GM12878 (cell line): ENCODE results near the gene ACTL10. TPM values are rescaled to one million over a fixed set of nuclear protein-coding genes. Genes with fewer than 3 reads are reported as not detected.

ENCODE experiments used
- ATAC-seq: fragments of 200-7000 bp; cut with Tn5 transposase; 3 replicates; pipeline ENCODE4 v1.9.1; 2020; ENCODE audit warnings: mild to moderate bottlenecking, moderate library complexity
- BruUV-seq: library from RNA; stranded (reverse); fragments of 400-500 nt; replicated peaks from 2 replicates; lab custom pipeline; 2021; lab: Mats Ljungman, UMichigan
- CTCF ChIA-PET: fragments of 300-600 bp; sonication (Branson Sonifier 250); formaldehyde crosslinking; extraction: SDS; loops from one replicate; lab custom pipeline; 2021; ENCODE audit warnings: inconsistent platforms; lab: Yijun Ruan, JAX
- POLR2A ChIA-PET: fragments of 350-600 bp; formaldehyde crosslinking; extraction: SDS; loops from one replicate; lab custom pipeline; 2021; ENCODE audit warnings: inconsistent platforms; lab: Charles Lee
- RAD21 ChIA-PET: fragments of 300-600 bp; sonication (Branson Sonifier 250); formaldehyde crosslinking; loops from one replicate; lab custom pipeline; 2023; ENCODE audit warnings: antibody characterized with exemption; ENCODE audit not compliant: unreplicated experiment; lab: Charles Lee
- SMC1A ChIA-PET: fragments of 300-600 bp; sonication (Branson Sonifier 250); formaldehyde crosslinking; loops from one replicate; lab custom pipeline; 2023; ENCODE audit not compliant: unreplicated experiment, uncharacterized antibody; lab: Charles Lee
- DNase-seq: peaks from one replicate; pipeline ENCODE4 v3.0.0-alpha.2; 2011; ENCODE audit warnings: low read depth, low spot score
- FAIRE-seq: peaks from 3 replicates; lab custom pipeline; 2011; peaks lifted over from hg19 to GRCh38; lab: Jason Lieb, UNC
- H2AFZ ChIP-seq: 2 replicates; pipeline ENCODE4 v1.6.0; 2011; ENCODE audit warnings: low read depth, low read length, control low read depth; ENCODE audit not compliant: control insufficient read depth
- H3K27ac ChIP-seq: 2 replicates; pipeline ENCODE4 v1.5.1; 2011; ENCODE audit warnings: control low read depth; ENCODE audit not compliant: control insufficient read depth, insufficient read depth
- H3K27me3 ChIP-seq, 2 experiments: replicated peaks in 1 of 2; 2 replicates each; pipeline versions ENCODE4 v1.6.0 to v1.6.1; 2011; ENCODE audit warnings: low read length in 1 of 2; ENCODE audit not compliant: control insufficient read depth in 2 of 2, insufficient read depth in 2 of 2
- H3K36me3 ChIP-seq, 2 experiments: 2 replicates each; pipeline ENCODE4 v1.5.1; 2011; ENCODE audit warnings: low read length in 1 of 2; ENCODE audit not compliant: control insufficient read depth in 2 of 2, insufficient read depth in 2 of 2
- H3K4me1 ChIP-seq: 2 replicates; pipeline ENCODE4 v1.6.1; 2011; ENCODE audit warnings: mild to moderate bottlenecking, low read length, moderate library complexity, mixed read lengths; ENCODE audit not compliant: control insufficient read depth, insufficient read depth
- H3K4me2 ChIP-seq: 2 replicates; pipeline ENCODE4 v1.6.0; 2011; ENCODE audit warnings: control low read depth; ENCODE audit not compliant: control insufficient read depth, insufficient read depth
- H3K4me3 ChIP-seq: fragments of 200-600 bp; sonication (generic); 2 replicates; pipeline ENCODE4 v1.5.1; 2016
- H3K79me2 ChIP-seq: 2 replicates; pipeline ENCODE4 v1.6.0; 2011; ENCODE audit warnings: low read length; ENCODE audit not compliant: control insufficient read depth, insufficient read depth
- H3K9ac ChIP-seq: 2 replicates; pipeline ENCODE4 v1.8.0; 2011; ENCODE audit warnings: low read length, control low read depth, mixed read lengths; ENCODE audit not compliant: control insufficient read depth, insufficient read depth
- H3K9me3 ChIP-seq: replicated peaks from 3 replicates; pipeline ENCODE4 v1.5.1; 2011; ENCODE audit warnings: mild to moderate bottlenecking, low read length; ENCODE audit not compliant: control insufficient read depth, insufficient read depth
- H4K20me1 ChIP-seq: 2 replicates; pipeline ENCODE4 v1.6.0; 2011; ENCODE audit not compliant: control insufficient read depth, insufficient read depth
- ATF7 ChIP-seq: fragments of 450-650 bp; IDR thresholded peaks from 2 replicates; pipeline ENCODE4 v1.6.1; 2016; ENCODE audit warnings: low read depth, mild to moderate bottlenecking
- BCL11A ChIP-seq: IDR thresholded peaks from 2 replicates; pipeline ENCODE4 v1.6.1; 2011; ENCODE audit warnings: low read depth, low read length
- JUND ChIP-seq: IDR thresholded peaks from 2 replicates; pipeline ENCODE4 v1.6.1; 2012; ENCODE audit warnings: low read depth, mild to moderate bottlenecking, low read length, improper control_type of control experiment, moderate library complexity
- NFIC ChIP-seq: IDR thresholded peaks from 2 replicates; pipeline ENCODE4 v1.6.1; 2012; ENCODE audit warnings: low read depth, mild to moderate bottlenecking, inconsistent platforms, low read length, moderate library complexity
- POLR2AphosphoS5 ChIP-seq: IDR thresholded peaks from 2 replicates; pipeline ENCODE4 v1.6.1; 2011; ENCODE audit warnings: mild to moderate bottlenecking, low read length, inconsistent platforms
- RAD51 ChIP-seq: fragments of 450-650 bp; IDR thresholded peaks from 2 replicates; pipeline ENCODE4 v1.6.1; 2016; ENCODE audit warnings: moderate library complexity, mild to moderate bottlenecking, inconsistent platforms
- SMC3 ChIP-seq: IDR thresholded peaks from 2 replicates; pipeline ENCODE4 v1.6.1; 2011; ENCODE audit warnings: low read length, improper control_type of control experiment, borderline replicate concordance
- ZNF207 ChIP-seq: fragments of 450-650 bp; IDR thresholded peaks from 2 replicates; pipeline ENCODE4 v1.6.1; 2014; ENCODE audit warnings: antibody characterized with exemption, mild to moderate bottlenecking, borderline replicate concordance
- ZNF217 ChIP-seq: fragments of 450-650 bp; IDR thresholded peaks from 2 replicates; pipeline ENCODE4 v1.6.1; 2017; ENCODE audit warnings: antibody characterized with exemption, mild to moderate bottlenecking
- ZNF622 ChIP-seq: fragments of 450-650 bp; IDR thresholded peaks from 2 replicates; pipeline ENCODE4 v1.6.1; 2017; ENCODE audit warnings: mild to moderate bottlenecking, inconsistent platforms
- ZNF687 ChIP-seq: fragments of 450-650 bp; IDR thresholded peaks from 2 replicates; pipeline ENCODE4 v1.6.1; 2017; ENCODE audit warnings: mild to moderate bottlenecking, moderate library complexity
- WGBS: methylation state at CpG from one replicate; pipeline ENCODE4 v1.1.6; 2016; ENCODE audit warnings: low lambda C conversion rate; ENCODE audit not compliant: insufficient replicate concordance, insufficient coverage; ENCODE audit errors: missing lambda C conversion rate; 5-methylcytosine and 5-hydroxymethylcytosine counted together
- in situ Hi-C: fragments of 300-500 bp; cut with MboI; formaldehyde crosslinking; loops from 9 replicates; pipeline ENCODE4 v1.14.3; 2018; ENCODE audit warnings: mixed read lengths
- intact Hi-C: fragments of 100-400 bp; cut with micrococcal nuclease; formaldehyde crosslinking; loops from one replicate; pipeline ENCODE4 v1.14.2; 2022; ENCODE audit not compliant: unreplicated experiment
- polyA plus RNA-seq, 11 experiments: library from polyadenylated mRNA; depleted of rRNA in 4 of 11; unstranded in 6 of 11; stranded (reverse) in 5 of 11; fragments of >200 nt; fragmentation: Nextera tagmentation in 4 of 11; fragmentation: Illumina TruSeq in 1 of 11; extraction: Ambion mirVana in 4 of 11; extraction: Trizol in 1 of 11; gene quantifications; 1 replicate in 1 of 11; 2 replicates in 10 of 11; pipeline versions ENCODE4 v1.2.1 to v1.2.3, GENCODE V29; 2011 to 2016; ENCODE audit warnings: inconsistent platforms in 2 of 11, missing spikeins in 2 of 11, low read depth in 1 of 11
- total RNA-seq, 4 experiments: library from RNA; depleted of rRNA in 3 of 4; stranded (reverse); fragments of >200 nt in 3 of 4; fragmentation: Illumina TruSeq in 1 of 4; extraction: Trizol in 1 of 4; gene quantifications; 2 replicates each; pipeline versions ENCODE4 v1.2.1 to v1.2.3, GENCODE V29; 2013 to 2021

Gene ACTL10
- total and polyA plus RNA-seq, 10 of the 15 experiments (the other 5 are each of a cell fraction or from before 2014, with no cell fraction given): 0.12 to 5.0 (median 0.89) TPM

GRCh38 chr20:33668466-33669155 is 1.9 kb downstream of the ACTL10 start:
- FAIRE-seq (no peak), ATAC-seq (no peak)
- H2AFZ ChIP-seq: no peak overlapping the region
- peak overlapping the region; percentile 36 for H3K9ac ChIP-seq
- no peaks in the 10 kb centered on the region for H3K9me3 ChIP-seq
- peaks cover 4% of the 10 kb centered on the region; the same call in 1 of the 2 replicates for H4K20me1 ChIP-seq
- TF ChIP-seq ZNF217 (no peak), POLR2AphosphoS5 (no peak), JUND (no peak), SMC3 (no peak), ZNF207 (no peak), ATF7 (no peak), BCL11A (no peak), ZNF687 (no peak), ZNF622 (no peak), NFIC (no peak), RAD51 (no peak)
- TF ChIP-seq, all 136 proteins: peak for 0
- in situ Hi-C loops (no loop called here), intact Hi-C loops (loop anchor here (10.0 kb wide), 1 partner anchor 456 kb away; no protein-coding TSS in a partner anchor)
- RAD21 ChIA-PET: interaction anchor here (0.7 to 3.3 kb wide), 24 partner anchors 10 to 296 kb away, joined by 3 to 25 read pairs (median 4); partner anchors contain the start of genes CBFA2T2, CDK5RAP1, PXMP4 and SNTA1
- POLR2A ChIA-PET: interaction anchor here (0.7 to 2.7 kb wide), 8 partner anchors 11 to 272 kb away, joined by 3 to 10 read pairs (median 3); no protein-coding TSS in a partner anchor
- 71% methylated on average over 13 of the region's 13 CpGs for WGBS
- CTCF ChIA-PET: interaction anchor here (0.6 to 4.1 kb wide), 27 partner anchors 12 to 1458 kb away, joined by 3 to 43 read pairs (median 4); partner anchors contain the start of genes CBFA2T2, CDK5RAP1 and E2F1
- SMC1A ChIA-PET: interaction anchor here (0.6 to 4.0 kb wide), 17 partner anchors 11 to 267 kb away, joined by 3 to 20 read pairs (median 5); partner anchors contain the start of genes CBFA2T2, CDK5RAP1 and SNTA1
- no peak for DNase-seq
- Histone ChIP-seq H3K27me3 (no peaks in the 10 kb centered on the region), H3K4me2 (peak overlapping the region; percentile 99), H3K4me1 (peaks cover 29% of the 10 kb centered on the region), H3K27ac (no peak overlapping the region), H3K36me3 (no peaks in the 10 kb centered on the region), H3K4me3 (0 out of 2 replicates have a peak overlapping the region, but pooled peaks have one; percentile 49), H3K79me2 (peaks cover 2% of the 10 kb centered on the region)
- BruUV-seq: no TSS peak
